ENCODE measurements around the gene TRIM67. TPM values are rescaled to one million over a fixed set of nuclear protein-coding genes. Genes with fewer than 3 reads are reported as not detected.

Gene TRIM67
- total and polyA plus RNA-seq, 9 of the 15 experiments (the other 6 are each of a cell fraction or from before 2014, with no cell fraction given): 0.04 to 0.60 (median 0.31) TPM

DNA sequence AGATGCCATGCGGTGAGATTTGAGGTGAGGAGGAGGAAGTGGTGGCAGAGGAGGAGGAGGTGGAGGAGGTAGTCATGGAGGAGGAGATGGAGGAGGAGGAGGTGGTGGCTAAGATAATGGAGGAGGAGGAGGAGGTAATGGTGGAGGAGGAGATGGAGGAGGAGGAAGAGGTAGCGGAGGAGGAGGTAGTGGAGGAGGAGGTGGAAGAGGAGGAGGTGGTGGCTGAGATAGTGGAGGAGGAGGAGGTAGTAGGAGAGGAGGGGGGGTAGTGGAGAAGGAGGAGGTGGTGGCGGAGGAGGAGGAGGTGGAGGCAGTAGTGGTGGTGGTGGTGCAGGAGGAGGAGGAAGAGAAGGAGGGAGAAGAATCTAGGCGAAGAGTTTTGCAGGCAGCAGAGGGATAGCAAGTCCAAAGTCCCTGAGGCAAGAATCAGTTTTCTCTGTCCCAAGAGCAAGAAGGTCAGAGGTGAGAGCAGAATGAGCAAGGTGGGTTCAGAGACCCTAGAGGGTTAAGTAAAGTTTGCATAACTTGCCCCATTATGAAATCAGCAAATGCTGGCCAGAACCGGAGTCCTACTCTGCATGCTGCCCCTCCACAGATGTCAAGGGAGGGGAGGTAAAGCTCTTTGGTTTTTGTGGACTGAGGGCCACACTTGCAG, 40.2 kb downstream of the TRIM67 start (continued):
- TF ChIP-seq, protein P1, sequence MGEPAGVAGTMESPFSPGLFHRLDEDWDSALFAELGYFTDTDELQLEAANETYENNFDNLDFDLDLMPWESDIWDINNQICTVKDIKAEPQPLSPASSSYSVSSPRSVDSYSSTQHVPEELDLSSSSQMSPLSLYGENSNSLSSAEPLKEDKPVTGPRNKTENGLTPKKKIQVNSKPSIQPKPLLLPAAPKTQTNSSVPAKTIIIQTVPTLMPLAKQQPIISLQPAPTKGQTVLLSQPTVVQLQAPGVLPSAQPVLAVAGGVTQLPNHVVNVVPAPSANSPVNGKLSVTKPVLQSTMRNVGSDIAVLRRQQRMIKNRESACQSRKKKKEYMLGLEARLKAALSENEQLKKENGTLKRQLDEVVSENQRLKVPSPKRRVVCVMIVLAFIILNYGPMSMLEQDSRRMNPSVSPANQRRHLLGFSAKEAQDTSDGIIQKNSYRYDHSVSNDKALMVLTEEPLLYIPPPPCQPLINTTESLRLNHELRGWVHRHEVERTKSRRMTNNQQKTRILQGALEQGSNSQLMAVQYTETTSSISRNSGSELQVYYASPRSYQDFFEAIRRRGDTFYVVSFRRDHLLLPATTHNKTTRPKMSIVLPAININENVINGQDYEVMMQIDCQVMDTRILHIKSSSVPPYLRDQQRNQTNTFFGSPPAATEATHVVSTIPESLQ (CRISPR knock-in tag; IDR thresholded peaks at IDR 0.05): peak; percentile 69; the same call in 1 of the 2 replicates
- peak; percentile 88 for TF ChIP-seq HLTF (IDR thresholded peaks at IDR 0.05)
- TF ChIP-seq, protein P2, sequence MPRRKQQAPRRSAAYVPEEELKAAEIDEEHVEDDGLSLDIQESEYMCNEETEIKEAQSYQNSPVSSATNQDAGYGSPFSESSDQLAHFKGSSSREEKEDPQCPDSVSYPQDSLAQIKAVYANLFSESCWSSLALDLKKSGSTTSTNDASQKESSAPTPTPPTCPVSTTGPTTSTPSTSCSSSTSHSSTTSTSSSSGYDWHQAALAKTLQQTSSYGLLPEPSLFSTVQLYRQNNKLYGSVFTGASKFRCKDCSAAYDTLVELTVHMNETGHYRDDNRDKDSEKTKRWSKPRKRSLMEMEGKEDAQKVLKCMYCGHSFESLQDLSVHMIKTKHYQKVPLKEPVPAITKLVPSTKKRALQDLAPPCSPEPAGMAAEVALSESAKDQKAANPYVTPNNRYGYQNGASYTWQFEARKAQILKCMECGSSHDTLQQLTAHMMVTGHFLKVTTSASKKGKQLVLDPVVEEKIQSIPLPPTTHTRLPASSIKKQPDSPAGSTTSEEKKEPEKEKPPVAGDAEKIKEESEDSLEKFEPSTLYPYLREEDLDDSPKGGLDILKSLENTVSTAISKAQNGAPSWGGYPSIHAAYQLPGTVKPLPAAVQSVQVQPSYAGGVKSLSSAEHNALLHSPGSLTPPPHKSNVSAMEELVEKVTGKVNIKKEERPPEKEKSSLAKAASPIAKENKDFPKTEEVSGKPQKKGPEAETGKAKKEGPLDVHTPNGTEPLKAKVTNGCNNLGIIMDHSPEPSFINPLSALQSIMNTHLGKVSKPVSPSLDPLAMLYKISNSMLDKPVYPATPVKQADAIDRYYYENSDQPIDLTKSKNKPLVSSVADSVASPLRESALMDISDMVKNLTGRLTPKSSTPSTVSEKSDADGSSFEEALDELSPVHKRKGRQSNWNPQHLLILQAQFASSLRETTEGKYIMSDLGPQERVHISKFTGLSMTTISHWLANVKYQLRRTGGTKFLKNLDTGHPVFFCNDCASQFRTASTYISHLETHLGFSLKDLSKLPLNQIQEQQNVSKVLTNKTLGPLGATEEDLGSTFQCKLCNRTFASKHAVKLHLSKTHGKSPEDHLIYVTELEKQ (CRISPR knock-in tag; IDR thresholded peaks at IDR 0.05): no peak
- TF ChIP-seq GABPA (tag; conservative IDR thresholded peaks at IDR 0.05; ENCODE audit: low read depth): 0 out of 2 replicates have a peak, but pooled peaks have one; percentile 1
- TF ChIP-seq CBX3 (IDR thresholded peaks at IDR 0.05; ENCODE audit: borderline replicate concordance in 1 of 2, low read length in 2 of 2): peak in 1 of 2 experiments; percentile 12; a peak in 1 of 3 replicates
- no peak for TF ChIP-seq TGIF2 (CRISPR knock-in tag; IDR thresholded peaks at IDR 0.05)
- no peak for TF ChIP-seq DACH1 (IDR thresholded peaks at IDR 0.05; ENCODE audit: partially characterized antibody)
- peak in 1 of 2 experiments; percentile 84; a peak in 2 of 4 replicates for TF ChIP-seq HDAC1 (IDR thresholded peaks at IDR 0.05)
- TF ChIP-seq, protein P3, sequence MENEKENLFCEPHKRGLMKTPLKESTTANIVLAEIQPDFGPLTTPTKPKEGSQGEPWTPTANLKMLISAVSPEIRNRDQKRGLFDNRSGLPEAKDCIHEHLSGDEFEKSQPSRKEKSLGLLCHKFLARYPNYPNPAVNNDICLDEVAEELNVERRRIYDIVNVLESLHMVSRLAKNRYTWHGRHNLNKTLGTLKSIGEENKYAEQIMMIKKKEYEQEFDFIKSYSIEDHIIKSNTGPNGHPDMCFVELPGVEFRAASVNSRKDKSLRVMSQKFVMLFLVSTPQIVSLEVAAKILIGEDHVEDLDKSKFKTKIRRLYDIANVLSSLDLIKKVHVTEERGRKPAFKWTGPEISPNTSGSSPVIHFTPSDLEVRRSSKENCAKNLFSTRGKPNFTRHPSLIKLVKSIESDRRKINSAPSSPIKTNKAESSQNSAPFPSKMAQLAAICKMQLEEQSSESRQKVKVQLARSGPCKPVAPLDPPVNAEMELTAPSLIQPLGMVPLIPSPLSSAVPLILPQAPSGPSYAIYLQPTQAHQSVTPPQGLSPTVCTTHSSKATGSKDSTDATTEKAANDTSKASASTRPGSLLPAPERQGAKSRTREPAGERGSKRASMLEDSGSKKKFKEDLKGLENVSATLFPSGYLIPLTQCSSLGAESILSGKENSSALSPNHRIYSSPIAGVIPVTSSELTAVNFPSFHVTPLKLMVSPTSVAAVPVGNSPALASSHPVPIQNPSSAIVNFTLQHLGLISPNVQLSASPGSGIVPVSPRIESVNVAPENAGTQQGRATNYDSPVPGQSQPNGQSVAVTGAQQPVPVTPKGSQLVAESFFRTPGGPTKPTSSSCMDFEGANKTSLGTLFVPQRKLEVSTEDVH (IDR thresholded peaks at IDR 0.05; ENCODE audit: low read depth, partially characterized antibody): peak; percentile 40
- TF ChIP-seq, protein P4, sequence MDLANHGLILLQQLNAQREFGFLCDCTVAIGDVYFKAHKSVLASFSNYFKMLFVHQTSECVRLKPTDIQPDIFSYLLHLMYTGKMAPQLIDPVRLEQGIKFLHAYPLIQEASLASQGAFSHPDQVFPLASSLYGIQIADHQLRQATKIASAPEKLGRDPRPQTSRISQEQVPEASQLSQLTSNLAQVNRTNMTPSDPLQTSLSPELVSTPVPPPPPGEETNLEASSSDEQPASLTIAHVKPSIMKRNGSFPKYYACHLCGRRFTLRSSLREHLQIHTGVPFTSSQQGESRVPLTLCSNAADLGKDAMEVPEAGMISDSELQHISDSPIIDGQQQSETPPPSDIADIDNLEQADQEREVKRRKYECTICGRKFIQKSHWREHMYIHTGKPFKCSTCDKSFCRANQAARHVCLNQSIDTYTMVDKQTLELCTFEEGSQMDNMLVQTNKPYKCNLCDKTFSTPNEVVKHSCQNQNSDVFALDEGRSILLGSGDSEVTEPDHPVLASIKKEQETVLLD (IDR thresholded peaks at IDR 0.05): peak; percentile 62; the same call in 1 of the 2 replicates
- TF ChIP-seq, protein P5, sequence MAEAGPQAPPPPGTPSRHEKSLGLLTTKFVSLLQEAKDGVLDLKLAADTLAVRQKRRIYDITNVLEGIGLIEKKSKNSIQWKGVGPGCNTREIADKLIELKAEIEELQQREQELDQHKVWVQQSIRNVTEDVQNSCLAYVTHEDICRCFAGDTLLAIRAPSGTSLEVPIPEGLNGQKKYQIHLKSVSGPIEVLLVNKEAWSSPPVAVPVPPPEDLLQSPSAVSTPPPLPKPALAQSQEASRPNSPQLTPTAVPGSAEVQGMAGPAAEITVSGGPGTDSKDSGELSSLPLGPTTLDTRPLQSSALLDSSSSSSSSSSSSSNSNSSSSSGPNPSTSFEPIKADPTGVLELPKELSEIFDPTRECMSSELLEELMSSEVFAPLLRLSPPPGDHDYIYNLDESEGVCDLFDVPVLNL (CRISPR knock-in tag; IDR thresholded peaks at IDR 0.05; ENCODE audit: low read depth): no peak
- no peak for TF ChIP-seq MCM5 (IDR thresholded peaks at IDR 0.05; ENCODE audit: low read depth)
- 0 out of 2 replicates have a peak, but pooled peaks have one; percentile 28 for TF ChIP-seq MTA2 (IDR thresholded peaks at IDR 0.05; ENCODE audit: low read depth)
- peak; percentile 29; the same call in 1 of the 2 replicates for TF ChIP-seq TAL1 (IDR thresholded peaks at IDR 0.05)
- TF ChIP-seq TRIM24 (IDR thresholded peaks at IDR 0.05): peak; percentile 56 to 63; a peak in 2 of 4 replicates
- peak; percentile 96 for TF ChIP-seq OTX1 (CRISPR knock-in tag; IDR thresholded peaks at IDR 0.05)
- TF ChIP-seq SMARCE1 (IDR thresholded peaks at IDR 0.05): peak; percentile 70; the same call in 1 of the 2 replicates
- TF ChIP-seq NCOA1 (IDR thresholded peaks at IDR 0.05; ENCODE audit: low read depth): 0 out of 2 replicates have a peak, but pooled peaks have one; percentile 40

Measured in K562 (cell line).